Activated gamma-delta T cell treated with Interleukin-2 at 50 U/mL for 16 hours (primary cell): ENCODE measurements around the gene TDRD3.
"Not testable (repeated sequence)": the region's sequence is repeated elsewhere in the genome, so short reads cannot be mapped to it uniquely, and the experiment has no call there.

Experiments used
- DNase-seq: peaks from one replicate; pipeline ENCODE4 v3.0.0-alpha.2; 2020

The TDRD3 gene

DNA sequence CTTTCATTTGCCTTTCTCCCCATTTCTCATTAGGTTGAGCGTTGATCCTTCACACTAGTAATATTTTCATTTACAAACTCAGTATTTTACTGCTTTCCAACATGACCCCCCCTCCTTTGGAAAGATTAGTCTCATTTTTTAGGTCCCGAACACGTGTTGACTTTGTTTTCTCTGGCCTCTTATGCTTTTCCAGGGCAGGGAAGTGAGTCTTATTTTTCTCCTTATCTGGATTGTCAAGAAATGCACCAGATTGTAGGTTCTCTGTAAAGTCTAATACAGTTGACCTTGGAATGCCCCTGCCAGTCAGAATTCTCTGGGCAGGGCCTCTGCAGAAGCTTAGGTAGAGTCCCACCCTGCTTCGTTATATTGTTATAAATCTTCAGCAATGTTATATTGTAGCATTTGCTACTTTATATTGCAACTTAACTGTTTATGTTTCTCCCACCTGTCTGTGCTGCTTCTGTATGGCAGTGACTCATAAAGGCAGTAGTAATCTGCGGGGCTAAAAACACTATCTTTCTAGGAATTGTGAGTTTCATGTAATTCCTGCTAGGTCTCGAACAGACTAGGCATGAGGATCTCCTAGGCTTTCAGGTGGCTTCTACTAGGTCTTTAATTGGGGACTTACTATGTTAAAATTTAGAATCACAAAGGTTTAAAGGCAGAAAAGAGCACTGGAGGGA lies 2.0 kb downstream of the TDRD3 start:
- DNase-seq: no peak

GRCh38 chr13:60402022-60402421 lies 5.0 kb downstream of the TDRD3 start:
- no peak for DNase-seq

DNA sequence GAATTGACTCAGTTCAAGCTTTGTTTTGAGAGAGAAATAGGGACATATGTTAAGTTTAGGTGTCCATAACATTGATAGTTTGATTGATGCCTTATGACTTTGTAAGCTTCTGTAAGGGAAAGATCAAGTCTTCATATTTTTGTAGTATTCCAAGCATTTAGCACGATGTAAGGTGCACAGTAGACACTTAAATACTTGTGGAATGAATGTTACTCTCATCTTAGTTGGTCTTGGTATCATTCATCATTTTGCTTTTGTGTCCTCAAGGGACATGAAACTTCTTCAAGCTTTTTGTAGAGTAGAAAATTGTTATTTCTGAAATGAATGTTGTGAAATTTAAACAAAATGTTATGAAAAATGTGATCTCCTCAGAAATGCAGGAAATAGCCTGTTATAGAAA lies 10.1 kb downstream of the TDRD3 start:
- no peak for DNase-seq

DNA sequence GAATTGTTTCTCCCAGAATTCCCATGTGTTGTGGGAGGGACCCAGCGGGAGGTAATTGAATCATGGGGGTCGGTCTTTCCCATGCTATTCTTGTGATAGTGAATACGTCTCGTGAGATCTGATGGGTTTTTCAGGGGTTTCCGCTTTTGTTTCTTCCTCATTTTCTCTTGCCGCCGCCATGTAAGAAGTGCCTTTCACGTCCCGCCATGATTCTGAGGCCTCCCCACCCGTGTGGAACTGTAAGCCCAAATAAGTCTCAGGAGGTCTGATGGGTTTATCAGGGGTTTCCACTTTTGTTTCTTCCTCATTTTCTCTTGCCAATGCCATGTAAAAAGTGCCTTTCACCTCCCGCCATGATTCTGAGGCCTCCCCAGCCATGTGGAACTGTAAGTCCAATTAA lies 10.8 kb downstream of the TDRD3 start:
- DNase-seq: not testable (repeated sequence)

DNA sequence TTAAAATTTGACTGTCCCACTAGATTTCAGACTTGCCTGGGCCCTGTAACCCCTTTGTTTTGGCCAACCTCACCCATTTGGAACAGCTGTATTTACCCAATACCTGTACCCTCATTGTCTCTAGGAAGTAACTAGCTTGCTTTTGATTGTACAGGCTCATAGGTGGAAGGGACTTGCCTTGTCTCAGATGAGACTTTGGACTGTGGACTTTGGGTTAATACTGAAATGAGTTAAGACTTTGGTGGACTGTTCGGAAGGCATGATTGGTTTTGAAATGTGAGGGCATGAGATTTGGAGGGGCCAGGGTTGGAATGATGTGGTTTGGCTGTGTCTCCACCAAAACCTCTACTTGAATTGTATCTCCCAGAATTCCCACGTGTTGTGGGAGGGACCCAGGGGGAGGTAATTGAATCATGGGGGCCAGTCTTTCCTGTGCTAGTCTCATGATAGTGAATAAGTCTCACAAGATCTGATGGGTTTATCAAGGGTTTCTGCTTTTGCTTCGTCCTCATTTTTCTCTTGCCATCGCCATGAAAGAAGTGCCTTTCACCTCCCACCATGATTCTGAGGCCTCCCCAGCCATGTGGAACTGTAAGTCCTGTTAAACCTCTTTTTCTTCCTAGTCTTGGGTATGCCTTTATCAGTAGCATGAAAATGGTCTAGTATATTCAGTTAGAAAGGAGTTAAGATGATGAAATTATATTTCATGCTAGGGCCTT lies 12.7 kb downstream of the TDRD3 start:
- not testable (repeated sequence) for DNase-seq

DNA sequence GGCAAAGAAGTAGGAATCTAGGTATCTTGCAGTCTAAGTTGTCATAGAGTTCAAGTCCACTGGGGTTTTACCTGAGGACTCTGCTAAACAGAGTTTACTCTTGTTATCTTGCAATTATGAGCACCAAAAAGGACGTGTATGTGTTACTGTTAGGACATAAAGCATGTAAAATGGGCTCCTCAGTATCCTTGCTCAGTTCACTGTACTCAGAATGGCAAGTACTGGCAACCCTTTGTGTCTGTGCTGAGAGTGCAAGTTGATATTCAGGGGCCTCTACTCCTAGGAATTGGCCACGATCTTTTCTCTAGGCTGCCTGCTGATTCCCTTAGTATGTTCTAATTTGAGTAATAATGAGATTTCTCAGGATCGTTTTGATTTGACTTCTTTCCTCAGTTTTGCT lies 13.3 kb downstream of the TDRD3 start:
- DNase-seq: no peak

DNA sequence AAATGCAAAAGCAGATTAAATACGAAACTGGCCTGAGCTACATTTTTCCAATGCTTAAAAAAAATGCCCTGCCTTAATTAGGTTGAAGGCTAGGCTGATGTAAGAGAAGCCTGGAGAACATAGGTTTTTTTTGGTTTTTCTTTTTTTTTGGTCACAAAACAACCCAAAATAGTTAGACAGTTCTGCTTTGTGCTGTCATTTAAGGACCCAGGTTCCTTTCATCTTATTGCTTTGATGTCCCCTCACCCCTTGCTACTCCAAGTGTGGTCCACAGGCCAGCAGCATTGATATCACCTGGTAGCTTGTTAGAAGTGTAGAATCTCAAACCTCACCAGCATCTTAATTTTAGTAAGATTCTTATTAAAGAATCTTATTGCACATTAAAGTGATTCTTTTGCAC lies 14.4 kb downstream of the TDRD3 start:
- DNase-seq: no peak

DNA sequence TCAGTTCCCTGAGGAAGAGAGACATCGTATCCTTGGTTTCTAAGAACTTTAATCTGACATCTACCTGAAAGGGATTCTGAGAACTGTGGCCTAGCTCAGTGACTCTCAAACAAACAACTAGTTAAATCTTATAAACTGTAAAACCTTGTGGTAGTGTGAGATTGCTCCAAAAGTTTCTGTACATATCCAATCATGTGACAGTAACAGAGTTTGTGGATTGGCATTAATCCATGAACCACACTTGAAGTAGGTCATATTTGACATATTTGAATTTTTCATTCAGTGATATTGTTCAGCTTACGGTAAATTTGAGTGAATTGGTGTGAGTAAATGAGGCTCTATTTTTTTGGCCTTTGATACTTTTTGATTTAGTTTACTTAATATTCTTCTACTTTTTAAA lies 15.0 kb downstream of the TDRD3 start:
- DNase-seq: no peak

GRCh38 chr13:60412909-60413616 lies 16.0 kb downstream of the TDRD3 start:
- no peak for DNase-seq

DNA sequence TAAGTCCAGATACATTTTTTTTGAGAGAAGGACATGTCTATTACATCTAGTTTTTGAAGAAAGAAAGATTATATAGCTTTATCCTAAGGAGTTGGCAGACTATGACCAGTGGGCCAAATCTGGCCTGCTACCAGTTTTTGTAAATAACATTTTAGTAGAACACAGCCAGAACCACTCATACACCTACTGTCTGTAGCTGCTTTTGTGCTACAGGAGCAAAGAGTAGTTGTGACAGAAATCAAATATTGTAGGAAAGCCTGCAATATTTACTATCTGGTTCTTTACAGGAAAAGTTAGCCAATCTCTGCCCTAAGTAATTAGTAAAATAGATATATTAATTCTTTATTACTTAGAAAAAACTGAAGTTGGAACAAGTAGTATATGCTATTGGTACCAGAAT lies 17.2 kb downstream of the TDRD3 start:
- no peak for DNase-seq

GRCh38 chr13:60417734-60418133 lies 20.7 kb downstream of the TDRD3 start:
- DNase-seq: no peak

DNA sequence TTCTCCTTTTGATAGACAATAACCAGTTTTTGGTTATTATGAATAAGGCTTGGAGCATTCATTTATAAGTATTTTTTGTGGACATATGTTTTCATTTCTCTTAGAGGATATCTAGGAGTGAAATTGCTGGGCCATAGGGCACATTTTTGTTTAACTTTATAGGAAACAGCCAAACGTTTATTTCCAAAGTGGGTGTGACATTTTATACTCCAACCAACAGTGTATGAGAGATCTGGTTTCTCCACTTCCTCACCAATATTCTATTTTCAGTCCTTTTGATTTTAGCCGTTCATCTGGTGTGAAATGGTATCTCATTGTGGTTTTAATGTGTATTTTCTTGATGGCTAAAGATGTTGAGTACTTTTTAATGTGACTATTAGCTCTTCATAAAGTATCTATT lies 21.9 kb downstream of the TDRD3 start:
- no peak for DNase-seq

- DNase-seq: no peak
Observed at GRCh38 chr13:60425332-60425731, 28.3 kb downstream of the TDRD3 start.

DNA sequence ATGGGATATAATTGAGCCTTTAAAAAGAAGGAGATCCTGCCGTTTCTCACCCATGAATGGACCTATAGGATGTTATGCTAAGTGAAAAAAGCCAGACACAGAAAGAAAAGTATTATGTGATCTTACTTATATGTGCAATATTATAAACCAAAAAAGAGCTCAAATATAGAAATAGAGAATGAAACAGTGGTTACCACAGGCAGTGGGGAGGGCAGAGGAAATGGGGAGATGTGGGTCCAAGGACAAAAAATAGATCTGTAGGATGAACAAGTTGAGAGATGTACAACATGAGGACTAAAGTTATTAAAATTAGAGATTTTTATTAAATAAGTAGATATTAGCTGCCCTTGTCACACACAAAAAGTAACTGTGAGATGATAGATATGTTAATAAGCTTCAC lies 29.1 kb downstream of the TDRD3 start:
- no peak for DNase-seq

DNA sequence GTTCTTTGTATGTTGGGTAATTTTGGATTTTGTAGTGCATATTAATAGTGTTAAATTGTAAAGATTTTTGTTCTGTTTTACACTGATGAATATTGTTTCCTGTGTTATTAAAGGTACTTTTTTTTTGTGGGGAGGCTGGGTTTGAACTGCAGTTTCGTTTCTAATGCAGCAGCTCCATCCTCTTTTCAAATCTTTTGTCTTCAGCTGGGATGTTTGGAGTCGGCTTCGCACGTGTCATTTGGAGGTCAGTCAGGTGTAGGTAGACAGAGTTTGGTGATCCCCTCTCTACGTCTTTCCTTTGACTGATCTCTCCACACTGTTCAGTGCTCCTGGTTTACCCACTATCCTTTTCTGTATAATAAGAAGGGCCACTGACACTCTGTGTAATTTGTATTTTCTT lies 30.3 kb downstream of the TDRD3 start:
- no peak for DNase-seq

DNA sequence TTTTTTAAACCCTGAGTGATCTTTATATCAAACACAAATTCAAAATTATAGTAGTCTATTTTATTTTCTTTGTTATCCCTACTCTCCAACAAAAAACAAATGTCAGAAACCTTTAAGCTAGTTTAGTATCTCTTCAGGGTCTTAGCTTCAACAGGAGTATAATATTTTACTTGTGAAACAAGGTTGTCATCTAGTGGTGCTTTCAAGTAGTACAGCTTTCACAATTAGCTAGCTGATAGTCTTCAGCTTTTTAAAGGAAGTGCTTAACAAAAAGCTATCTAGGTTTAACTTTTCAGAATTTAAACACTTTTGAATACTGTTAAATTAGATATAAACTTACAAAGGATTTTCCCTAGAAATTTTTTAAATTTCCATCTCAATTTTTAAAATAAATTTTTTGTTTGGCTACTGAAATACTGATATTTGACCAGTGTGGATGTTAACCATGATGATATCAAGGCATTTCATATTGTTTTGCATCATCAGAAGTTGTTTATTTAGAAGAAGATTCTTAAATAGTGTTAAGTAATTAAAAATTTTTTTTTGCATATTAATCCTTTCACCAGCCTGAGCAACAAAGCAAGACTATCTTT lies 34.2 kb downstream of the TDRD3 start:
- no peak for DNase-seq

DNA sequence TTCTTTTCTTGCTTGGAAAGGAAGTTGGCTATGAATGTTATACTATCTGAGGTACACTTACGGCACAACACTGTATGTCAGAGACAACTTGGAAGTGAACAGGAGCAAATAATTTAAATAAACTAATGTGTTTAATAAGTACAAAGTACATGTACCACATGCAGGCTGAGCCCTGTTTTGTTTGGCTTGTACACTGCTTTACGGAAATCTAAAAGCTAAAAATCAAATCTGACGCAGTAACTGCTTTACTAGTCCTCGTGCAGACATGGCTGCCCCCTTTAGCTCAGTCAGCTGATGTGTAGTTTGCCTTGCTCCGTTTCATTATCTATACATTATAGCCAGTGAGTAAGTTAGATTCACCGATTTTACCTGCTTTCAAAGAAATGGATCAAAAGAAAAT lies 36.5 kb downstream of the TDRD3 start:
- no peak for DNase-seq

GRCh38 chr13:60435762-60436374 lies 38.8 kb downstream of the TDRD3 start:
- no peak for DNase-seq

- no peak for DNase-seq
Observed at GRCh38 chr13:60439201-60439600, 42.2 kb downstream of the TDRD3 start.

DNA sequence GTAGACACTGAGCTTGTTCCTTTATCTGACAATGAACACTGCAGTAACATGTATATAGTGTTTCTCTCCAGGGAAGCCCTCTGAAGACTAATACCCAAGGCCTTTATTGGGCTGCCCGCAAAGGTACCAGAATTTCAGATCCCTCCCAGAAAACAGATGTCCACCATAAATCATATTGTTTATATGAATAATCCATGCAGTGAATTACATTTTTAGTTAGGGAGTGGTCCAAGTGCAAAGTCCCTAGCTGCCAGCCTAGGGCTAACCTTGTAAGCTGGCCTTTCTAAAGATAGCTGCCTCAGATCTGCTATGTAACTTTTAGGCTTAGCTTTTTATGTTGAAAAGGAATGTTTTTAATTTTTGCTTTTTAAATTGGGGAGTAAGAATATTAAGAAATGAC lies 44.7 kb downstream of the TDRD3 start:
- no peak for DNase-seq

DNA sequence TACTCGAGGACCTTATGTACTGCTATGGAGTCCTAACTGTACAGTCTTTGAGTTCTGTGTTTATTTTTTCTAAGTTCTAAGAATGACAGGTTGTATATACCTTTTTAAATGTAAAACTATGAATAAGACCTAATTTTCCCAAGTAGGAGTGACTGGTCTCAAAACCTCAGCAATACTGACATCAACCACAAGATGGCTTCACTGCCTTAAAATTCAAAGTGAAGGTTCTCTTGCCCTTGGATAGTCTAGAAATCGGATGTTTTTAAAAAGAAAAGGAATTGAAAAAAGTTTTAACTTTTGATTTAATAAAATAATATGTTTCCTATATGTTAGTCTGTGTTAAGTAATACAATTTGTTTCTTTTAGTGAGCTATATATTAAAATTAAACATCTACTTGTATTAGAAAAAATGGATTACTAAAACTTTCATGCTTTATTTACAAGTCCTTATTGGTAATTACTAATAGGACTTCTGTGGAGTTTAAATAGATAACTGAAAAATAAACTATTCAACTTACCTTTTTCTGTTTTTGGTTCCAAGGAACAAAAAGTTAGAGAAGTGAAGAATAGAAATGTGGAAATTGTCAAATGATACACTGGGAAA lies 52.0 kb downstream of the TDRD3 start:
- DNase-seq: no peak

GRCh38 chr13:60453490-60453889 lies 56.5 kb downstream of the TDRD3 start:
- DNase-seq: no peak

DNA sequence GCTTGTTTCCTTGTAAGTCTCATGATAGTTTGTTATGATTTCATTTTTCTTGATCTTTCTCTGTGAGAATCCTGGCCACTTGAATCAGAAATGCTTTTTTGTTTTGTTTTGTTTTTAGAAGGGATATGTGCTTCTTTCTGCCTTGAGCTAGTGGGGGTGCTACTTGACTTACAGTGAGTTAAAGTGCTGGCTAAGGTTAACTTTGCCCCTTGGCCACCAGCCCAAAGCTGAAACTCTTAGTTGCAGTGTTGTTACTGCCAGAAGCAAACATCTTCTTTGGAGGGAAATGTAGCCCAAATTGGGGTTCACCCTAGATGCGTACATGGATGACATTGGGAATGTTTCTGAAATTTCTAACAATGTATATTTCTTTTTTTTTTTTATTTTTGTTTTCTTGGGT lies 57.4 kb downstream of the TDRD3 start:
- DNase-seq: no peak
